Measurements from ENCODE around the gene SLFN12L. TPM values are rescaled to one million over a fixed set of nuclear protein-coding genes. Genes with fewer than 3 reads are reported as not detected.

The SLFN12L gene
- total and polyA plus RNA-seq, 9 of the 15 experiments (the other 6 are each of a cell fraction or from before 2014, with no cell fraction given) = 0.04 to 0.31 (median 0.08) TPM; not detected in 3

GRCh38 chr17:35514564-35514963, 22.9 kb downstream of the SLFN12L start:
- no peaks in the 10 kb centered on the region for H3K9me1 ChIP-seq (ENCODE audit: control insufficient read depth, insufficient read depth, low read length)
- no peak overlapping the region for H3K27ac ChIP-seq (ENCODE audit: extremely low read depth, low read depth, low read length)
- in situ Hi-C loops (cut with MboI) = no loop called here
- no peak overlapping the region for H2AFZ ChIP-seq (ENCODE audit: low read depth, low read length)
- TF ChIP-seq NCOA2 (IDR thresholded peaks at IDR 0.05; ENCODE audit: partially characterized antibody in 2 of 2) = no peak
- no peak for TF ChIP-seq JUNB (CRISPR knock-in tag; conservative IDR thresholded peaks at IDR 0.05)
- peak; percentile 60 for TF ChIP-seq NFIC (IDR thresholded peaks at IDR 0.05)
- no peak for TF ChIP-seq ZNF318 (IDR thresholded peaks at IDR 0.05; ENCODE audit: borderline replicate concordance in 1 of 2, low read depth in 1 of 2)
- no peak for TF ChIP-seq EP400 (IDR thresholded peaks at IDR 0.05)
- no peak for TF ChIP-seq ARID3A (IDR thresholded peaks at IDR 0.05; ENCODE audit: borderline replicate concordance, low read depth, low read length)
- no peak for FAIRE-seq
- H3K9ac ChIP-seq (ENCODE audit: insufficient read depth in 1 of 2, low read depth in 2 of 2, low read length in 2 of 2) = no peak overlapping the region
- intact Hi-C loops (cut with micrococcal nuclease) = no loop called here
- ChIA-PET POLR2A (no interaction called here), CTCF (ENCODE audit: low intra/inter-chr PET ratio) (no interaction called here)
- 0% methylated on average over 2 of the region's 2 CpGs for WGBS (ENCODE audit: insufficient coverage, low coverage, missing lambda C conversion rate)
- H3K27me3 ChIP-seq (ENCODE audit: control insufficient read depth in 2 of 2, insufficient read depth in 2 of 2, low read length in 2 of 2) = peaks cover 14 to 36% of the 10 kb centered on the region in 2 experiments; a peak in 4 of 5 replicates
- H3K4me1 ChIP-seq (replicated peaks in 1 of 2; ENCODE audit: control insufficient read depth in 2 of 2, insufficient read depth in 2 of 2, low read length in 2 of 2) = 0 out of 5 replicates have a peak, but pooled peaks cover 0 to 3% of the 10 kb centered on the region in 2 experiments
- no TSS peak for BruUV-seq (replicated peaks)
- H4K20me1 ChIP-seq (replicated peaks; ENCODE audit: control insufficient read depth, insufficient read depth, low read length) = no peaks in the 10 kb centered on the region
- H3K4me3 ChIP-seq = no peak overlapping the region
- H3K4me2 ChIP-seq (ENCODE audit: insufficient read depth, low read length) = no peak overlapping the region
- H3K79me2 ChIP-seq (ENCODE audit: control insufficient read depth, insufficient read depth, low read length) = no peaks in the 10 kb centered on the region
- no peak for DNase-seq (ENCODE audit: extremely low read depth in 1 of 4, low spot score in 3 of 4)
- no peaks in the 10 kb centered on the region for H3K9me3 ChIP-seq (replicated peaks; ENCODE audit: control insufficient read depth, insufficient read depth, low read depth, low read length)
- no peaks in the 10 kb centered on the region for H3K36me3 ChIP-seq (ENCODE audit: control insufficient read depth, insufficient read depth, low read length)
- ATAC-seq = no peak

All from K562 (cell line).